ENCODE results near the gene KIF16B.

DNA sequence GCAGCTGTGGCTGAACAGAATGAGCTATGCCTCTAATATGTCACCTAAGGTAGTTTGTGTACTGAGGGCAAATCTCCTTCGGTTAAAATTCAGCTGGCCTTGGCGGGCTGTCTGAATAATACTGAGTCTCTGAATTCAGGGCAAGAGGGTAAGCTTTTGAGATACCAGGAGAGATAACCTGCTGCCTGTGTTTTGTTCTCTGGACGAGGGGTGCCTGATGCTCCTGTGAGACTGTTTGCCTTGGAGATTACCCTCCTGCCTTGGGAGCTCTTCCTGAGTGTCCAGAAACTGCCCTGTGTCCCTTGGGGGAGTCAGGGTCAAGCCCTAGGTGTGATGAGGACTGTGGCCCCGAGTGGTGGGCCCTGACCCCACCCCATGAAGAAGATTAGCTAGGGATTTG is 282.9 kb downstream of the KIF16B start:
- TF ChIP-seq, protein P1, sequence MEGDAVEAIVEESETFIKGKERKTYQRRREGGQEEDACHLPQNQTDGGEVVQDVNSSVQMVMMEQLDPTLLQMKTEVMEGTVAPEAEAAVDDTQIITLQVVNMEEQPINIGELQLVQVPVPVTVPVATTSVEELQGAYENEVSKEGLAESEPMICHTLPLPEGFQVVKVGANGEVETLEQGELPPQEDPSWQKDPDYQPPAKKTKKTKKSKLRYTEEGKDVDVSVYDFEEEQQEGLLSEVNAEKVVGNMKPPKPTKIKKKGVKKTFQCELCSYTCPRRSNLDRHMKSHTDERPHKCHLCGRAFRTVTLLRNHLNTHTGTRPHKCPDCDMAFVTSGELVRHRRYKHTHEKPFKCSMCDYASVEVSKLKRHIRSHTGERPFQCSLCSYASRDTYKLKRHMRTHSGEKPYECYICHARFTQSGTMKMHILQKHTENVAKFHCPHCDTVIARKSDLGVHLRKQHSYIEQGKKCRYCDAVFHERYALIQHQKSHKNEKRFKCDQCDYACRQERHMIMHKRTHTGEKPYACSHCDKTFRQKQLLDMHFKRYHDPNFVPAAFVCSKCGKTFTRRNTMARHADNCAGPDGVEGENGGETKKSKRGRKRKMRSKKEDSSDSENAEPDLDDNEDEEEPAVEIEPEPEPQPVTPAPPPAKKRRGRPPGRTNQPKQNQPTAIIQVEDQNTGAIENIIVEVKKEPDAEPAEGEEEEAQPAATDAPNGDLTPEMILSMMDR (conservative IDR thresholded peaks at IDR 0.05; ENCODE audit: low read depth, low read length) = no peak
- TF ChIP-seq EZH2 (IDR thresholded peaks at IDR 0.05; ENCODE audit: borderline replicate concordance, low read depth, low read length, poor library complexity, severe bottlenecking) = no peak
